A673 (cell line): ENCODE results near the gene ADGRG3.
A peak's percentile ranks its signal among the peaks of the same experiment; 100 is the strongest.

Experiments used
- EZH2 ChIP-seq: fragments of 200-600 bp; sonication (generic); IDR thresholded peaks from 2 replicates; pipeline ENCODE4 v1.6.1; 2017; ENCODE audit warnings: borderline replicate concordance, low read depth, mild to moderate bottlenecking, mixed read lengths, antibody characterized with exemption, low read length; ENCODE audit not compliant: poor library complexity, severe bottlenecking
- TF ChIP-seq, protein P1 (sequence below): fragments of 300-800, 200-600 bp; sonication (generic); conservative IDR thresholded peaks from 2 replicates; pipeline ENCODE4 v1.5.1; 2017; ENCODE audit warnings: low read depth, mild to moderate bottlenecking, antibody characterized with exemption, low read length, moderate library complexity, mixed read lengths

DNA sequence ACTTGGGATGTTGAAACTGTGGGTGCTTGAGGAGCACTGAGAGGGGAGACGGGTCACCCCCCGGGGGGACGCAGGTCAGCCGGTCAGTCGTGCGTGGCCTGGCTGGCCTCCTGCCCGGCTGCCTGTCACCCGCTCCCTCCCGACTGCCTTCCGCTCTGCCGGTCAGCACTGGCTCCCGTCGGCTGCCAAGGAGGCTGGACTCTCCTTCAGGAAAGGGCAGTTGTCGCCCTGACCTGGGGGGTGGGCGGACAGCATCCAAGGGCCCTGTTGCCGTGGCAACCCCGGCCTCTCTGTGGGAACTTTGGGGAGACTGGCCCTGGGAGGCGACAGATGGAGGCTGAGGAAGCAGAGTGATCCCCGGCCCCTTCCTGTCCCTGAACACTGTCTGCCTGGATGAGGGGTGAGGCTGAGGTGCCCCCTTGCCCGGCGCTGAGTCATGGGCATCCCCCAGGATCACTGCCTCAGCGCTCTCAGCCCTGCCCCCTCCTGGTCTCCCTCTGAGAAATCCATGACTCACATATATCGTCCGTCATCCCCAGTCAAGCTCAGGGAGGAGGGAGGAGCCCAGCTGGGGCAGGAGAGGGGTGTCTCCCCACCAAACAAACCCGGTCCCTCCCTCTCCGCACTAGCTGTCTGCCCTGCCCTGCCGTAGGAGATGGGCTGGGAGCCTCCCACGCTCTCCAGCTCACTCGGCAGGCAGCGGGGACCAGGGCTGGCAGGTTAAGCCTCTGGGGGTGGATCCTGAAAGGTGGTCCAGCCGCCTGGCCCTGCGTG, 39.9 kb upstream of the ADGRG3 start, which contains the start of gene ADGRG1:
- no peak for TF ChIP-seq EZH2
- TF ChIP-seq, protein P1, sequence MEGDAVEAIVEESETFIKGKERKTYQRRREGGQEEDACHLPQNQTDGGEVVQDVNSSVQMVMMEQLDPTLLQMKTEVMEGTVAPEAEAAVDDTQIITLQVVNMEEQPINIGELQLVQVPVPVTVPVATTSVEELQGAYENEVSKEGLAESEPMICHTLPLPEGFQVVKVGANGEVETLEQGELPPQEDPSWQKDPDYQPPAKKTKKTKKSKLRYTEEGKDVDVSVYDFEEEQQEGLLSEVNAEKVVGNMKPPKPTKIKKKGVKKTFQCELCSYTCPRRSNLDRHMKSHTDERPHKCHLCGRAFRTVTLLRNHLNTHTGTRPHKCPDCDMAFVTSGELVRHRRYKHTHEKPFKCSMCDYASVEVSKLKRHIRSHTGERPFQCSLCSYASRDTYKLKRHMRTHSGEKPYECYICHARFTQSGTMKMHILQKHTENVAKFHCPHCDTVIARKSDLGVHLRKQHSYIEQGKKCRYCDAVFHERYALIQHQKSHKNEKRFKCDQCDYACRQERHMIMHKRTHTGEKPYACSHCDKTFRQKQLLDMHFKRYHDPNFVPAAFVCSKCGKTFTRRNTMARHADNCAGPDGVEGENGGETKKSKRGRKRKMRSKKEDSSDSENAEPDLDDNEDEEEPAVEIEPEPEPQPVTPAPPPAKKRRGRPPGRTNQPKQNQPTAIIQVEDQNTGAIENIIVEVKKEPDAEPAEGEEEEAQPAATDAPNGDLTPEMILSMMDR, result 0 out of 2 replicates have a peak, but pooled peaks have one; percentile 20
